Sciatic nerve (tissue), 2 donors: Measurements from ENCODE around the gene LRRC15. TPM values are rescaled to one million over a fixed set of nuclear protein-coding genes. Genes with fewer than 3 reads are reported as not detected.

ENCODE experiments used
- ATAC-seq: fragments of 200-7000 bp; cut with Tn5 transposase; one replicate; pipeline ENCODE4 v1.9.1; 2020; ENCODE audit warnings: mild to moderate bottlenecking, moderate library complexity
- DNase-seq: peaks from one replicate; pipeline ENCODE4 v3.0.0-alpha.2; 2020; ENCODE audit warnings: low spot score
- intact Hi-C: fragments of 100-400 bp; cut with DNase I; formaldehyde crosslinking; loops from one replicate; pipeline ENCODE4 v1.14.2; 2022
- total RNA-seq: library from RNA; stranded (reverse); fragmentation: NEBNext Ultra II Directional; extraction: Animal tissue kit (Norgen Biotek cat#: 25700); gene quantifications from one replicate; pipeline ENCODE4 v1.2.1, GENCODE V29; 2021
- donor health status: DM: no; HTN: no; CAD: no.
- donor health status: DM: no; HTN: no; CAD: no.

The LRRC15 gene
- 0.18 TPM for total RNA-seq

DNA sequence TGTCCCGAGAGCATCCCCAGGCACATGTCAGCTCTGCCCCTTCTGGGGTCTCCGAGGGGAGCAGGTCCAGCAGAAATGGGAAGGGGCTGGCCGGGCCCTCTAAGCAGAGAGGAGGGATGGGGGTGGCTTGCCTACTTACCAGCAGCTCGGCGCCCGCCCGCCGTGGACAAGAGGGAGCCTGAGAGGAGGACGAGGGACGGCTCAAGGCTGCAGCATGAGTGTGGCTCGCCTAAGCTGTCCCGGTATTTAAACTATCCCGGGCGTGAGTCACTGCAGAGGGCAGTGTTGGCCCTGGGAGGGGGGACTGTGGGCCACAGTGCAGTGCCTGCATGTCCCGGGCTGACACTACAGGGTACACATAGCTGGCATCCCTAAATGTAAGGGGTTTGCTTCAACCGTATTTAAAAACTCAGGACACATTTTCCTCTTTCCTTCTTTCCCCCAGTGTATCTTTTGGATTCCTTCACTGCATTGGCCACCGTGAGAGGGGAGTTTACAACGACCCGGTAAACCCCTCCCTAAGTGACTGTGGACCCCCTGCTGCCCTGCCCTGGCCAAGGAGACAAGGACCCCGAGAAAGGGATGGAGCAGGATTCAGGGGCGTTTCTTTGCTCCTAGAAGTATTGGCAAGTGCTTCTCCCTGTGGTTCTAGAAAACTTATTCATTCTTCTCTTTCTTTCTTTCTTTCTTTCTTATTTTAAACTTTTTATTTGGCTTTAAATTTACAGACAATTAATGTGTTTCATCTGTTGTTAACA lies at the start of gene LRRC15:
Gene LRRC15, minus strand, starts transcription at position 222 of the 758 bp plus-strand sequence. CDS start 8,700 bp downstream, outside the sequence.
- intact Hi-C loops, result no loop called here
- DNase-seq (no peak), ATAC-seq (peak; percentile 56)

DNA sequence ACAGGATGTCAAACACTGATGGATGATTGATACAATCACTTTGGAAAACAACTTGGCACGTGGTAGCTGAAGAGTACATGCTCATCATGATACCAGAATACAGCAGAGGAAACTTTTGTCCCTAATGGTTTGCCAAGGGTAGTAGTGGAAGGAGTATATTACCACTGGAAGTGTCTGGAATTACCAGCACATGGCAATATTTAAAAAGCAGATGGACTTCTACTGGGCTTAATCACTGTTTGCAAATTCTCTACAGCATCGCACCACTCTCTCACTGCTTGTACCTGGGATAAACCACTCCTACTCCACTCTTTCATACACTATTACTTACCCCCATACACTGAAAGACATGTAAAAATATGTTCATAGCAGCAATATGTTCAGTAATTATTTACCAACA lies 49.1 kb upstream of the LRRC15 start:
- DNase-seq (no peak), ATAC-seq (no peak)
- intact Hi-C loops, result no loop called here

DNA sequence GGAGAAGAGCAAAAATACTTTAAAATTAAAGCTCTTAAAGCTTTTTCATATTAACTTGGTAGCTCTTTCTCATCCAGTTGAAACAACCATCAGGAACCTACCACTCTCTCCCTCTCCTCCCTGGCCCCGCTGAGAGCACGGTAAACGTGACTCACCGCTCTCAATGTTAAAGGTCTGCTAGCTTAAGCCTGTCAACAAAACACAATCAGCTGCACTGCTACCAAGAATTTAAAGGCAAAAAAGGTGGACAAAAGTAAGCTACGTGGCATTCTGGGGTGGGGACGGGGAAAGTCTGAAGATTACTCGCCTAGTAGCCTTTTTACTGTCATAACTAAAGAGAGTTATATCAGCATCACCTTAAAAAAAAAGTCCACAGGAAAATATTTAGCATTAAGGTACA lies 37.9 kb upstream of the LRRC15 start:
- ATAC-seq, result no peak
- DNase-seq, result no peak
- intact Hi-C loops, result no loop called here

DNA sequence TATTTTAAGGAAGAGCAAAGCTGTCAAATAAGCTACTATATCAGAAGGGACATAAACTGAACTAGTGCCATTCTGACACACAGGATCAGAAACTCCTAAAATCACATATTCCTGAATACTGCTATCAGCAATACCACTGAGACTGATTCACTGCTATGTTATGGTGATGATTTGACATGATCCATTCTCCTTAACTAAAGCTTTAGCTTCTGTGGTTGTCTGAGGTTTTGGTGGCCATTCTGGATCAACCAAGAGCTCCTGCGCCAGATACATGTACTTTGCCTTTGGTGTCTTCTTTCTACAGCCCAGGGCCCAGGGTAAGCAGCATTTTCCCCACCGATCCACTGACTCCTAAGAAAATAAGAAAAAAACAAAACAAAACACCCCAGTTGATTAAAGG lies 36.2 kb upstream of the LRRC15 start:
- intact Hi-C loops, result no loop called here
- no peak for DNase-seq
- no peak for ATAC-seq

DNA sequence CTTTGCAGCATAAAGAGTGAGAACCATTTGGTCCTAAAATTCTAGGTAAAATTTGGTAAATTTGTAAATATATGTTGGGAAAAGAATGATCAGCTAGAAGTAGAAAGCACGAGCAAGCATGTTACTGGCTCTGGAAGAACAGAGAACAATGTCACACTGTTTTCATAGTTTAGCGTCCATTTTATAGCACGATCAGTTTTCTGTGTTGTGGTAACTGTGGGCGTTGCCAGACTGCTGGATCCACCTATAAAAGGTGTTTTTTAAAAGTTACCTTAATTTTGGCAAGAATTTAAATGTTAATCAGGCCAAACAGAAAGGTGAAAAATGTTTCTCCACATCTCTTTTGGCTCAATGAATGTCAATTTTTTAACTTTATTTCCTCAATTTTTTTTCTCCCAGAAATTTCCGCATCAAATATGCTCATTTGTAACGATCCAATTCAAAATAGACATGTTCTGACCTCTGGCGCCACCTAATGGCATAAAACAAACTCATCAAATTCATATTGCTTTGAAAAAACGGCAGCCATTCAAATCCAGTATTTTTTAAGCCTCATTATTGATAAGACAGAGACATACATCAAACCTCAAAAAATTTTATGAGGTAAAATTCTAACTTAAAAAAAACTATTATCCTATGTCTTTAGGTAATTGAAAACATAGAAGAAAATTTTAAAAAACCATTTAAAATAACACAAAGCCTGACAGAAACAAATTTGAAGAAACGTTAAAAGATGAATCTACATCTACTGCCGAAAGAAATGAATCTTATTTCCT lies 35.0 kb upstream of the LRRC15 start:
- intact Hi-C loops, result loop anchor here (5.0 kb wide), 1 partner anchor 67 kb away; no protein-coding TSS in a partner anchor
- ATAC-seq (no peak), DNase-seq (no peak)

DNA sequence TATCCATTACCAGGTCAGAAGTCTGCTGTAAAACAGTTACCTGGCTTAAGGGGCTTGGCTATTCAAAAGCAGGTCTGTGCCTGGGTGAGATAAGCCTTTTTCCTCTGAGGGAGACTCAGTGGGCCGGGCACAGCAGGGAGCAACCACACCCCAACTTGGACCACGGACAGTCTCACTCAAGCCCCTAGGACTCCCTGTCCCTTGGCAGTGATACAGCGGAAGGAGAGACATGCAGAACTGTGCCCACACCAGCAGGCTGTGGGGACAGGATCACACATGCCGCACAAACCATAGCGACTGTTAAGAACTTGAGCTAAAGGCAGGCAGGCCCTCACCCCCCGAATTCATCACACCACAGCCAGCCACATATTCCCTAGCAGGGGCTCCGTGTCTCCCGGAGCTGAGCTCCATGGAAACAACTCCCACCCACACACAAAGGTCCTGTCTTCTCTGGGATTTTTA lies 32.4 kb upstream of the LRRC15 start:
- ATAC-seq (no peak), DNase-seq (no peak)
- intact Hi-C loops, result loop anchor here (5.0 kb wide), 1 partner anchor 65 kb away; no protein-coding TSS in a partner anchor

DNA sequence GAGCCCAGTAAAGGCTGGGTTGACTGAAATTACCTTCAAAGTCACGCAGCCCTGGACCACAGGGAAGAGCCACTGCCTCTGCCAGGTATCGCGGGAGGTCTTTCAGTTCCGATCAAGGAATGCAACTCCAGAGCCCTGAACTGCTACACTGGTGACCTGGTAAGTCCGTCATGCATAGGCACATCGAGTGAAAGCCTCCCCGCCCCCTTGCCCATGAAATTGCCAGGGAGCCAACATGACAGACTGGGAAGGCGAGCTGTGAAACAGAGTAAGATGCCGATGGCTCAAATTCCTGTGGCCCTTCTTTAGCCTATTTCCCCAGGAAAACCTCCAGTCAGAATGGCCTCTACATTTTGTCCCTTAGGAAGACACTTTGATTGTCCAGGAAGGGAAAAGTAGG lies 31.8 kb upstream of the LRRC15 start:
- DNase-seq (no peak), ATAC-seq (no peak)
- intact Hi-C loops, result loop anchor here (5.0 kb wide), 1 partner anchor 64 kb away; no protein-coding TSS in a partner anchor

DNA sequence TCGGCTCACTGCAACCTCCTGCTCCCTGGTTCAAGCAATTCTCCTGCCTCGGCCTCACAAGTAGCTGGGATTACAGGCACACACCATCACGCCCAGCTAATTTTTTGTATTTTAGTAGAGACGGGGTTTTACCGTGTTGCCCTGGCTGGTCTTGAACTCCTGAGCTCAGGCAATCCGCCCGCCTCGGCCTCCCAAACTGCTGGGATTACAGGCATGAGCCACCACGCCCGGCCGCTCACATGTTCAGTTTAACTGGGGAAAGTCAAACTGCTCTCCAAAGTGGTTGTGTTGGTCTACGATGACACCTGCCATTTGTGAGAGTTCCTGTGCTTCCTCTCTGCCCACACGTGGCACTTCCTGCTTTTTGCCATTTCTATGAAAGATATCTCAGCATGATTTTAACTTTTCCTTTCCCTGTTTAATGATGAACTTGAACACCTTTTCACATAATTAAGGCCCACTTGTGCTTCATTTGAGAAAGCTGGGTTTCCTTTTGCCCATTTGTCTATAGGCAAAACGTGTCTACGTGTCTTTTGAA lies 30.4 kb upstream of the LRRC15 start:
- DNase-seq (no peak), ATAC-seq (no peak)
- intact Hi-C loops, result loop anchor here (5.0 kb wide), 1 partner anchor 63 kb away; no protein-coding TSS in a partner anchor

DNA sequence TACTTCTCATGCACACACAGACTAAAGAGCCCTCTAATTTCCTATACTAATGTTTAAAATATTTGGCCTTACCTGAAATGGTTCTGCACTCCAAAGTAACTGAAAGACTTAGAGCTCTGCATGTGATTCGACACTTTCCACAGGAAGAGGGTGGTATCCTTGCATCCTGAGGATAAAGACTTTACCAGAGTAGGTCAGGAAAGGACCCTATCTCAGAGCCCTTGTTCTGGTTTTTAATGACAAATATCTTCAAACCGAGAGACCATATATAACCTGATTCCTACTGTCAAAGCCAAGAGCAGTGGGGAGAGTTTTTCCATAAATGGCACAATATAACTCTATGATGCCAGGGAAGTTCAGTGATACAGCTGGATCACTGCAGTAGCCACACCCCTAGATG lies 29.6 kb upstream of the LRRC15 start, which contains the start of gene GP5:
Gene GP5, minus strand, starts transcription at position 101 of the 400 bp plus-strand sequence. CDS start 984 bp downstream, outside the sequence.
- DNase-seq (no peak), ATAC-seq (no peak)
- intact Hi-C loops, result no loop called here

DNA sequence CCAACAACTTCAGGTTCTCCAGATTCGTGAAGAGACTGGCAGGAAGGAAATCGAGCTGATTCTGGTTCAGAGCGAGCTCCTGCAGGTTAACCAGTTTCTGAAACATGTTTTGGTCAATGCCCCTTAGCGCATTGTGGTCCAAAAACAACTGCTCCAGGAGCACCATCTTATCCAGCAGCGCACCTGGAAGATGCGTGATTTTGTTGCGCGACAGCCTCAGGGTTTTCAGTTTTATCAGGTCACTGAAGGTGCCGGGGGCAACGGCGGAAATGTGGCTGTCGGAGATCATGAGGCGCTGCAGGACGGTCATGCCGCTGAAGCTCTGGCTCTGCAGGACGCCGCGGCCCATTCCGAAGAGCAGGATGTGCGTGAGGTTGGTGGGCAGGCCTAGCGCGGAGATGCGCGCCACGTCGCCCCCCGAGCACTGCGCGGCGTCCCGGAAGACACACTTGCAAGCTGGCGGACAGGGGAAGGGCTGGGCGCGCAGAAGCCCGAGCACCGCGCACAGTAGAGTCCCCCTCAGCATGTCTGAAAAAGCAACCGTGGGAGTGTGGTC lies 28.3 kb upstream of the LRRC15 start:
- DNase-seq (no peak), ATAC-seq (peak; percentile 37)
- intact Hi-C loops, result no loop called here

DNA sequence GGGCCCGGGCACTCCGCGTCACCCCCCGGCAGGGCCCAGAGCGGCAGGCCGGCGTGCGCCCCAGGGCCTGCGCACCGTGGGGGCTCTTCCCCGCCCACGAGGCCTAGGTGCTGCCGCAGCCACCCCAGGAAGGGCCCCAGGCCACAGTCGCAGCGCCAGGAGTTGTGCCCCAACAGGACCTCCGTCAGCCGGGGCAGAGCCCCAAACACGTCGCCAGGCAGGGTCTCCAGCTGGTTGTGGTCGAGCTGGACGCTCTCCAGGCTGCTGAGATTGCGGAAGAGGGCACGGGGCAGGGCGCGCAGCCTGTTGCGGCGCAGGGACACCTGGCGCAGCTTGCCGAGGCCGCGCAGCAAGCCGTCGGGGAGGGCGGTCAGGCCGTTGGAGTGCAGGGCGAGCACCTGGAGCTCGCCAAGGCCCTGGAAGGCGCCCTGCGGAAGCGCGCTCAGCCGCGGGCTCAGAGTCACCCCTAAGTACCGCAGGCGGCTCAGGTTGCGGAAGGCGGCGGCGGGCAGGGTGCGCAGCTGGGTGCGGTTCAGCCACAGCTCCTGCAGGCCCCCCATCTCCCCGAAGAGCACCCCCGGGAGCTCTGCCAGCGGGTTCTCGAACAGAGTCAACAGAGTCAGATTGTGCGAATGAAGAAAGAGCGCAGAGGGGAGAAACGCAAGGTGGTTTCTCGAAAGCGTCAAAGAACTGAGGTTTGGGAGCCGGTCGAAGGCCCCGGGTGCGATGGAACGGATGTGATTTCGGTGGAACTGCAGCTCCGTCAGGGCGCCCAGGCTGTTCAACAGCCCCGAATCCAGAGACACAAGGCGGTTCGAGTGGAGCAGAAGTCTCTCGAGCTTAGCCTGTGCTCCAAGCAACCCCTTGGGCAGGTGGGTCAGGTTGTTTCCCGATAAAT lies 27.6 kb upstream of the LRRC15 start:
- DNase-seq, result no peak
- intact Hi-C loops, result no loop called here

DNA sequence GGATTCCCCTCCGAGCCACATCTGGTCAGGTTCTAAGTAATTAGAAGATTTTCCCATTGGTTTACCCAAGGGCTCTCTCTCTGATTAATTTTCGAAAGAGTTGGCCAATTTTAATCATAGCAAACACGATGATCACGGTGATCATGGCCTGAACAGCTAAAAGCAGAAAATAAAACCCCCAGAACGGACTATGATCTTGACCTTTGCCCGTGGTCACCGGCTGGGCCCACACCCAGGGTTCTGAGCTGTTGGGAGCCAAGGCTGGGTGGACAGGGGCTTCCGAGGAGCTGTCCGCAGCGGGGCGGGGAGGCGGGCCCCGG lies 27.0 kb upstream of the LRRC15 start:
- intact Hi-C loops, result no loop called here
- DNase-seq (no peak), ATAC-seq (peak; percentile 23)

More for the DNA sequence above, 27.6 kb upstream of the LRRC15 start:
- ATAC-seq, result peak; percentile 29

DNA sequence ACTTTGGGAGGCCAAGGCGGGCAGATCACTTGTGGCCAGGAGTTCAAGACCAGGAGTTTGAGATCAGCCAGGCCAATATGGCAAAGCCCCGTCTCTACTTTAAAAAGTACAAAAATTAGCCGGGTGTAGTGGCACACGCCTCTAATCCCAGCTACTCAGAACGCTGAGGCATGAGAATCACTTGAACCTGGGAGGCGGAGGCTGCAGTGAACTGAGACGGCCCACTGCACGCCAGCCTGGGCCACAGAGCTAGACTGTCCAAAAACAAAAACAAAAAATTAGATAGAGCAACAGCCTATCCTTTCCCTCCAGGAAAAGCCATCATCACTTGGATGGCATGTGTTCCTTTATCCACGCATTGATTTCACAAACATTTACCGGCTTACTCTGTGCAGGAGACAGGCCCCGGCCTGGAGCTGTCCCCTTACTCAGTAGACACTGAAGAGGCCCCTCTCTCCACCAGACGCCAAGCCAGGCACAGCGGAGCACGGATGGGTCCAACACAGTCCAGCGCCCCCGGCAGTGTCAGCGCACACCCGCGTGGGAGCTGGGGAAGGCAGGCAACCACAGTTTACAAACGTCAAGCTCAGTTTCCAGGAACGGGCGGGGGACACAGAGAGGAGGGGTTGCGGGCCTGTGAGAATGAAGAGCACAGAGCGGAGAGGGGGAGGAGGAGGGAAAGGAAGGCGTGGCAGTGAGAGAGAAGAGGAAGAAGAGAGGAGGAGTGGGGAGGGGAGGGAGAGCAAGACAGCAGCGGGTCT lies 26.4 kb upstream of the LRRC15 start:
- intact Hi-C loops, result no loop called here
- no peak for DNase-seq
- peak; percentile 94 for ATAC-seq

DNA sequence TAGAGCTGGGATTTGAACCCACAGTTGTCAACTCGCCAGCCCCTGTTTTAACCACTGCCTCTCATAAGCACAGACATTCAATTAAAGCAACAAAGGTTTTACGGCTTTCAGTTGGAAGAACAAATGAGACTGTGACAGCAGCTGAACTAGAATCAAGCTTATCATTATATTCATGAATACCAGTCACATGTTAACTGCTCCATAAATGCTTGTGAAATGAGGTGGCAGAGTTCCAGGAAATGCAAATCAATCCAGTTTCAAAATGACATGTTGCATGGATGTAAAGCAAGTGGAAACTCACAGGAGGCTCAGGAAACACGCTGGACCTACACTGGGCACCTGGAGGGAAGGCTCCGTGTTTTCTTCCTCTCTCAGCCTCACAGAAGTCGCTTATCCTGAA lies 25.7 kb upstream of the LRRC15 start:
- no peak for ATAC-seq
- DNase-seq, result no peak
- intact Hi-C loops, result no loop called here

DNA sequence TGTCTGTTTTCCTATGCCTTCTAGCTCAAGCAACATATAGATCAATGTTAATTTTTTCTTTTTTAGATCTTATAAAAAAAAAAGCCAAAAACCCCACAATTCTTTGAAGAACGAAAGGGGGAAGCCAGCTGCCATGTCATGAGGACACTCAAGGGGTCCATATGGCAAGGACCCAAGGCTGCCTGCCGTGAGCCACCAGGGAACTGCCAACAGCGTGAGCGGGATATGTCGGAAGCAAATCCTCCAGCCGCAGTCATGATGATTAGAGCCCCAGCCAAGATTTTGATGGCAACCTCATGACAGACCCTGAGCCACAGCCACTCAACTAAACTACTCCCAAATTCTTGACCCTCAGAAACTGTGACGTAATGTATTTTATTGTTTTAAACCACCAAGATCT lies 23.0 kb upstream of the LRRC15 start:
- intact Hi-C loops, result no loop called here
- ATAC-seq (no peak), DNase-seq (no peak)

DNA sequence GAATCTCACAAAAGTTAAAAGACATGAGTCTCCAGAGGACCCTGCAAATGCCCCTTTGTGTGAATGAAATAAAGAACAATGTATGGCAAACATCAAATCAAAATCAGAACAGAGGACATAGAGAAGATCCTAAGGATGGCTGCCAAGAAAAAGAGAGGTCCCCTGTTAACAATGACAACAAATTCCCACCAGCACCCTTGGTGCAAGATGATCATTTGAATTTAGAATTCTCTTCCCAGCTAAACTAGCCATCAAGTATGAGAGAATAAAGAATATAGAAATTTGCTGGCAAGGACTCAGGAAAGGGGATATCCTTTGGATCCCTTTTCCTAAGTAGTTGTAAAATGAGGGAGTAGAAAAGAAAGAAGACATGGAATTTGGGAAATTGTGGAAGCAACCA lies 21.3 kb upstream of the LRRC15 start:
- intact Hi-C loops, result no loop called here
- DNase-seq, result no peak
- no peak for ATAC-seq

DNA sequence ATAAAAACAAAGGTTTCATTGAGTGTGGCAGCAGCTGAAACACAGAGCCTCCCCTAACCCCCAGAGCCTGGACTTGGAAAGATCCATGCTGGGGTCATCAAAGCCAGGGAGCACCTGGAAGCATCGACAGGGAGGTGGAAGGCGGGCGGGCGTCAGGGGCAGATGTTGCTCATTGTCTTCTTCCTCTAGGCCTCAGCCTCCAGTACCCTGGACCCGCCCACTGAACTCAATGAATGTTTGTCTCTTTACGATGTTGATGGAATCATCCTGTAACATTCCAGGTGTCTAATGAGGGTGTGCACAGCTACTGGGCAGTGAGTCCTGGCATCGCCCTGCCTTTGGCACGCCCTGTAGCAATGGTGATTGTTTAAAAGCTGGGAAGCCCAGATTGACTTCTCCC lies 19.7 kb upstream of the LRRC15 start:
- DNase-seq, result no peak
- no peak for ATAC-seq
- intact Hi-C loops, result no loop called here

DNA sequence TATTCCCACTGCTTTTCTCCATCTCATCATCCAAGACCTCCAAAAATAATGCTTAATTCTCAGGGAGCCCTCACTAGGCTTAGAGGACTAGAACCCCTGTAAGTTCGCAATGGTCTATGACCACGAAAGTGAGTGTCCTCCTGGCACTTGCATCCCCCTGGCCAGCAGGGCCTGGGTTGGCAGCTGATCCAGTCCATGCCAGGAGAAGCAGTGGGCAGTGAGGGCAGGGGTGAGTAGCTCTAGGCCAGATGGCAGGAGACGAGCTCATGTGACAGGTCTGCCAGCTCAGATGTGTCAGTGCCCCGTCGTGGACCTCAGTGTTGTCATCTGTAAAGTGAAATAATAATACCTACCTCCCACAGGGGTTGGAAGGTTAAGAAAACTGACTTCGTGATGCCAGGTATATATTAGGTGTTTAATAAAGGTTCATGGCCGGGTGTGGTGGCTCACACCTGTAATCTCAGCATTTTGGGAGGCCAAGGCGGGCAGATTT lies 18.4 kb upstream of the LRRC15 start:
- intact Hi-C loops, result no loop called here
- no peak for DNase-seq
- no peak for ATAC-seq
